Activated CD4-positive, alpha-beta T cell treated with anti-CD3 and anti-CD28 coated beads, Interleukin-2, amount 50 U/mL, for 48 hours (primary cell): ENCODE measurements around the gene COL5A2.

Experiments used
- DNase-seq, 2 experiments: peaks; one replicate each; pipeline ENCODE4 v3.0.0-alpha.2; 2020

The COL5A2 gene

DNA sequence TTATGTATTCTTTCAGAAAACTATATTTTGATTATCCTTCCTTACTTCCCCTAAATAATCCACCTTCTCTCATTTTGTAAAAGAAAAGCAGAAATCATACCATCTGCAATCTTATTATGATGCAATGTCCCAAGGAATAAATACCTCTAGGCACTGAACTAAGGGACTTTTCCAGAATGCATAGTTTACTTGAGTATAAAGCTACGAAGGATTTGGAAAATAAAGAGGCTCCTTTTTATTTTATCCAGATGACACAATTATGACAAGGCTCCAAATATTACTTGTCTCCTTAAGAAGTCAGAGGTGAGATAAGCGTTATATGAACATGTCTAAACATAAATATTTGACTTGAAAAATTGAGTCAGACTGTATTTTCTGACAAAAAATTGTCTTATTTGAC, 133.2 kb downstream of the COL5A2 start:
- no peak for DNase-seq

GRCh38 chr2:189045836-189046235, 133.7 kb downstream of the COL5A2 start:
- DNase-seq = no peak

GRCh38 chr2:189037518-189037917, 142.0 kb downstream of the COL5A2 start:
- DNase-seq = no peak

GRCh38 chr2:189024901-189025618, 154.5 kb downstream of the COL5A2 start:
- no peak for DNase-seq

- DNase-seq = no peak
These were observed 157.1 kb downstream of the COL5A2 start for GRCh38 chr2:189022492-189022891.

GRCh38 chr2:189022053-189022481, 157.5 kb downstream of the COL5A2 start:
- DNase-seq = no peak

DNA sequence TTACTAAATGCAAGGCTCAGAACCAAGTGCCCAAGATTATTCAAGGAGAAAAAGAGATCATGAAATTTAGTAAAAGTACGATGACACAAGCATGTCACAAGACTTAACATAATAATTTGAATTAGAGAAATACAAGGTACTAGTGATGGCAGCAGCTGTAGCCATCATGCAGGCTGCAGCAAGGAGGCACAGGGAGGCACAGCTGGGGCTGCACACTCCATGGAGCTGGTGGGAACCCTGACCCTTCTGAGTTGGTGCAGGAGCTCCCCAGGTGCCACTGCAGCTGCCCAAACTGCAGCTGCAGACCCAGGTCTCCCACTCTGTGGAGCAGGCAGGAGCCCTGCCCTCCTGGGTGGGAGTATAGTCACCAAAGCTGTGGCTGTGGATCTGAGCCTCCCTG, 159.4 kb downstream of the COL5A2 start:
- DNase-seq = no peak

DNA sequence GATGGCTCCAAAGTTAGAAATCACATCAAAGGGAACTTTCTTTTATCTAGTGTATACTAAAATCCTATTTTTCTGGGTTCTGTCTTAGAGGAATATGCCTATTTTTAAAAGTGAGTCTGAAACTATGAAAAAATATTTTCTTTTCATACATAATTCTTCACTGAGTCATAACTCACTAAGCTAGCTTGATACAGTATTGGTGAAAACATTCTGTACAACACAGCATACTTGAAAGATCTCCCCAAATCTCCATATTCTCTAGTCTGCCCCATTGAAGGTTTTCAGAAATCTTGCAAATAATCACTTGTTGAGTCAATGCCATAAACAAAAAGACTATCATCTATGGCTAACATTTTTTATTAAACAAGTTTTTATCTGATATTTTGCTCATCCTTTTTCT, 160.9 kb downstream of the COL5A2 start:
- no peak for DNase-seq

GRCh38 chr2:189016311-189016861, 163.2 kb downstream of the COL5A2 start:
- DNase-seq = no peak

DNA sequence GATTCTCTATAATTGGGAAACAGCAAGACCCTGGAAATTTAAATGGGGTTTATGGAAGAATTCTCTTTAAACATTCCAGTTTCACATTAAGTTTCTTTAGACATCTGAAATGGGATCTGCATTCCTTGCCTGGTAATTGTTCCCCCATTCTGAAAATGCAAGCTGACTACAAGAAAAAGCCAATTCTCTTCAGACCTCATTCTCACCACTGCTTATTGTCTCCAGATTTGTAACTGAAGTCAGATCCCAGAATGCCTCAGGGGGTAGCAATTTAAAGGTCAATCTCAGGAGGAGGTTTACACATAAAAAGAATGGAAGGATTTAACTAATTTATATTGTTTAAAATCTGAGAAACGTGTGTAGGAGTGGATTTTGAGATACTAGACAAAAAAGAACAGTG, 164.2 kb downstream of the COL5A2 start:
- no peak for DNase-seq

- no peak for DNase-seq
These were observed 165.0 kb downstream of the COL5A2 start for GRCh38 chr2:189014449-189015138.

- DNase-seq = no peak
These were observed 165.7 kb downstream of the COL5A2 start for GRCh38 chr2:189013671-189014448.

GRCh38 chr2:189013031-189013430, 166.5 kb downstream of the COL5A2 start:
- no peak for DNase-seq

GRCh38 chr2:189012351-189012750, 167.2 kb downstream of the COL5A2 start:
- no peak for DNase-seq

GRCh38 chr2:189010536-189010935, 169.0 kb downstream of the COL5A2 start:
- DNase-seq = no peak

GRCh38 chr2:189008555-189009262, 170.9 kb downstream of the COL5A2 start:
- DNase-seq = no peak

- no peak for DNase-seq
These were observed 177.5 kb downstream of the COL5A2 start for GRCh38 chr2:189002079-189002478.

DNA sequence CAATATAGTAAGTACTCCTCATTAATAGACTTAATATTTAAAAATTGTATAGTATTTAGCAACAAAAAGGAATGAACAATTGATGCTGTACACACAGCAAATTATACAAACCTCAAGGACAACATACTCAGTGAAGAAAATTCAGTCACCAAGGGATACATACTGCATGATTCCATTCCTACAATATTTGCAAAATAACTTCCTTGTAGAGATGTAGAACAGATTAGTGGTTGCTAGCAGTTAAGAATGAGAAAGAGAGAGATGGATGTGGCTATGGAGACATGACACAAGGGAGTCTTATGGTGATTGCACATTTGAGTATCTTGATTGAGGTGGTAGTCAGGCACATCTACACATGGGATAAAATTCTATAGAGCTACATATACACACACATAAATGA, 179.3 kb downstream of the COL5A2 start:
- no peak for DNase-seq

- DNase-seq = no peak
These were observed 182.3 kb downstream of the COL5A2 start for GRCh38 chr2:188997263-188997662.

DNA sequence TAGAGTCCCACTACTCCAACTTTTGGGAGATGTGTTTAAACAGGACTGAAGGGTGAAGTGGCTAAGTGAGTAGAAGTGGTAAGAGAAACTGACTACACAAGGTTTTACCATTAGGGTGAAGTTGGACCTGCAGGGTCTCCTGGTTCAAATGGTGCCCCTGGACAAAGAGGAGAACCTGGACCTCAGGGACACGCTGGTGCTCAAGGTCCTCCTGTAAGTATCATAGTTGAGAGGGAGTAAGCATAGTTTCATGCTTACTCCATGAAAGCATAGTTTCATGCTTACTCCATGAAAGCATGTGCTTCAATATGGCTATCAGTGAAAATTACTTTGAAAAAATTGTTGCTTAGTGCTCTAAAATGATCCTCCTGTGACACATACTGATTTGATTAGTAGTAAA, 186.3 kb downstream of the COL5A2 start:
- DNase-seq = no peak

DNA sequence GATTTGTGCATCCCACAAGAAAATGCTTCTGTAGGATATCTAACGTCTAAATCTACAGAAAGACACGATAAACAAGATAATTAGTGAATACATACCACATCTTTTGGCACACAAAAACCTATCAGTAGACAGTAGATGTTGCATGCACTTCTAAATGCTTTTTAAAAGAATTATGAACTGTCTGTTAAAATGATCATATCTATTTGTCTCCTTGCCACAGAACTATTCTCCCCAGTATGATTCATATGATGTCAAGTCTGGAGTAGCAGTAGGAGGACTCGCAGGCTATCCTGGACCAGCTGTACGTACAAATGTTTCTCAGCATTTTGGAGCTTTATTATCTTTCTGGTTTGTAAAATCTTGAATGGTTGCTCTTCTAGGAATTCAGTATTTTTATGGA, 192.7 kb downstream of the COL5A2 start:
- no peak for DNase-seq

GRCh38 chr2:188984680-188985079, 194.9 kb downstream of the COL5A2 start:
- DNase-seq = no peak

- no peak for DNase-seq
These were observed 195.5 kb downstream of the COL5A2 start for GRCh38 chr2:188984065-188984491.
